H1 (cell line): ENCODE measurements around the gene ARFGEF3. TPM values are rescaled to one million over a fixed set of nuclear protein-coding genes. Genes with fewer than 3 reads are reported as not detected.

Experiments
- CTCF ChIA-PET: fragments of 300-600 bp; sonication (Branson Sonifier 250); formaldehyde crosslinking; loops from one replicate; lab custom pipeline; 2021; ENCODE audit not compliant: partially characterized antibody; lab: Charles Lee
- POLR2A ChIA-PET: fragments of 300-600 bp; sonication (Branson Sonifier 250); formaldehyde crosslinking; loops from one replicate; lab custom pipeline; 2021; ENCODE audit warnings: inconsistent platforms; ENCODE audit not compliant: partially characterized antibody; lab: Charles Lee
- DNase-seq, 2 experiments: peaks; one replicate each; pipeline versions ENCODE4 v3.0.0 to v3.0.0-alpha.2; 2010 to 2022; ENCODE audit warnings: low spot score in 2 of 2, low read depth in 1 of 2, mixed read lengths in 1 of 2
- FAIRE-seq: peaks from 2 replicates; lab custom pipeline; 2011; peaks lifted over from hg19 to GRCh38; lab: Jason Lieb, UNC
- H2AFZ ChIP-seq: 2 replicates; pipeline ENCODE4 v1.8.1; 2012; ENCODE audit warnings: low read length, inconsistent platforms
- H2AK5ac ChIP-seq: 2 replicates; pipeline ENCODE4 v1.6.1; 2013; ENCODE audit warnings: low read depth, low read length
- H2BK120ac ChIP-seq: replicated peaks from 2 replicates; pipeline ENCODE3; 2013; ENCODE audit warnings: low read depth, low read length, inconsistent platforms
- H2BK12ac ChIP-seq: 2 replicates; pipeline ENCODE4 v1.6.1; 2013; ENCODE audit warnings: low read depth, low read length
- H2BK15ac ChIP-seq: 2 replicates; pipeline ENCODE4 v1.6.1; 2013; ENCODE audit warnings: low read length
- H2BK20ac ChIP-seq: 2 replicates; pipeline ENCODE4 v1.6.1; 2013; ENCODE audit warnings: low read length
- H2BK5ac ChIP-seq: 2 replicates; pipeline ENCODE4 v1.6.1; 2013; ENCODE audit warnings: low read depth, low read length
- H3K14ac ChIP-seq: 2 replicates; pipeline ENCODE4 v1.6.1; 2013; ENCODE audit warnings: inconsistent platforms; ENCODE audit not compliant: insufficient read length
- H3K18ac ChIP-seq: 2 replicates; pipeline ENCODE4 v1.6.1; 2013; ENCODE audit warnings: low read length; ENCODE audit errors: extremely low read depth
- H3K23ac ChIP-seq: 2 replicates; pipeline ENCODE4 v1.6.1; 2013; ENCODE audit warnings: inconsistent platforms; ENCODE audit not compliant: insufficient read length
- H3K23me2 ChIP-seq: 2 replicates; pipeline ENCODE4 v1.6.1; 2013; ENCODE audit warnings: low read depth, low read length
- H3K27ac ChIP-seq: 2 replicates; pipeline ENCODE4 v1.6.1; 2011; ENCODE audit warnings: low read depth, low read length, inconsistent platforms
- H3K27me3 ChIP-seq, 4 experiments: replicated peaks in 1 of 4; 1 replicate in 1 of 4; 2 replicates in 3 of 4; pipeline versions ENCODE4 v1.6.1 to v1.8.1; 2011 to 2013; ENCODE audit warnings: low read length in 3 of 4, mild to moderate bottlenecking in 3 of 4, inconsistent platforms in 2 of 4, mixed read lengths in 2 of 4, moderate library complexity in 1 of 4; ENCODE audit not compliant: control insufficient read depth in 3 of 4, insufficient read depth in 3 of 4; ENCODE audit errors: extremely low read depth in 1 of 4
- H3K36me3 ChIP-seq, 4 experiments: 2 replicates each; pipeline versions ENCODE4 v1.6.1 to v1.8.1; 2011 to 2013; ENCODE audit warnings: mild to moderate bottlenecking in 4 of 4, low read length in 3 of 4, moderate library complexity in 2 of 4, control low read depth in 1 of 4, inconsistent platforms in 1 of 4; ENCODE audit not compliant: insufficient read depth in 4 of 4, control insufficient read depth in 2 of 4
- H3K4ac ChIP-seq: replicated peaks from 2 replicates; pipeline ENCODE3; 2013; ENCODE audit warnings: low read length, low read depth, mixed read lengths, inconsistent platforms; ENCODE audit not compliant: insufficient read length
- H3K4me1 ChIP-seq, 4 experiments: replicated peaks in 1 of 4; 1 replicate in 1 of 4; 2 replicates in 3 of 4; pipeline versions ENCODE4 v1.6.1 to v1.8.1; 2011 to 2013; ENCODE audit warnings: low read length in 3 of 4, inconsistent platforms in 2 of 4, mixed read lengths in 1 of 4; ENCODE audit not compliant: insufficient read depth in 4 of 4, control insufficient read depth in 3 of 4
- H3K4me2 ChIP-seq, 2 experiments: 2 replicates each; pipeline versions ENCODE4 v1.6.1 to v1.8.1; 2011 to 2013; ENCODE audit warnings: low read depth in 2 of 2, low read length in 2 of 2, control low read depth in 1 of 2, inconsistent platforms in 1 of 2, mild to moderate bottlenecking in 1 of 2; ENCODE audit not compliant: insufficient read depth in 1 of 2
- H3K4me3 ChIP-seq, 4 experiments: fragments of 200-600, 300-600 bp in 1 of 4; sonication (generic), shearing (Covaris generic), sonication (Bioruptor Twin) in 1 of 4; 2 replicates each; pipeline versions ENCODE4 v1.5.1 to v1.8.1; 2011 to 2016; ENCODE audit warnings: low read length in 4 of 4, low read depth in 3 of 4, control low read depth in 2 of 4, inconsistent platforms in 2 of 4, mild to moderate bottlenecking in 2 of 4, mixed read lengths in 1 of 4, moderate library complexity in 1 of 4; ENCODE audit not compliant: insufficient read depth in 2 of 4; ENCODE audit errors: extremely low read depth in 1 of 4
- H3K56ac ChIP-seq: replicated peaks from 2 replicates; pipeline ENCODE3; 2013; ENCODE audit warnings: low read depth, mild to moderate bottlenecking, mixed read lengths, low read length, inconsistent platforms; ENCODE audit not compliant: insufficient read length
- H3K79me1 ChIP-seq: 2 replicates; pipeline ENCODE4 v1.6.1; 2013; ENCODE audit warnings: low read depth, low read length, control low read depth
- H3K79me2 ChIP-seq, 2 experiments: 2 replicates each; pipeline versions ENCODE4 v1.6.1 to v1.8.1; 2012 to 2013; ENCODE audit warnings: low read length in 2 of 2, mild to moderate bottlenecking in 2 of 2, inconsistent platforms in 1 of 2; ENCODE audit not compliant: insufficient read depth in 2 of 2, control insufficient read depth in 1 of 2
- H3K9ac ChIP-seq, 4 experiments: replicated peaks in 1 of 4; 1 replicate in 1 of 4; 2 replicates in 3 of 4; pipeline versions ENCODE4 v1.6.1 to v1.8.1; 2011 to 2013; ENCODE audit warnings: low read depth in 3 of 4, low read length in 3 of 4, control low read depth in 2 of 4, mild to moderate bottlenecking in 2 of 4, moderate library complexity in 2 of 4, inconsistent platforms in 1 of 4; ENCODE audit errors: extremely low read depth in 1 of 4
- H3K9me3 ChIP-seq, 2 experiments: 2 replicates each; pipeline versions ENCODE4 v1.6.1 to v1.8.1; 2012 to 2013; ENCODE audit warnings: mild to moderate bottlenecking in 2 of 2, moderate library complexity in 2 of 2, control low read depth in 1 of 2, inconsistent platforms in 1 of 2, low read depth in 1 of 2, low read length in 1 of 2, mixed read lengths in 1 of 2; ENCODE audit not compliant: insufficient read depth in 2 of 2
- H4K20me1 ChIP-seq, 2 experiments: replicated peaks in 1 of 2; 2 replicates each; pipeline versions ENCODE3 to v1.8.1; 2011 to 2013; ENCODE audit warnings: inconsistent platforms in 2 of 2, low read length in 2 of 2, mild to moderate bottlenecking in 1 of 2; ENCODE audit not compliant: insufficient read depth in 2 of 2, control insufficient read depth in 1 of 2
- H4K5ac ChIP-seq: 2 replicates; pipeline ENCODE4 v1.6.1; 2013; ENCODE audit warnings: low read length, low read depth, mixed read lengths, inconsistent platforms; ENCODE audit not compliant: insufficient read length
- H4K8ac ChIP-seq: 2 replicates; pipeline ENCODE4 v1.8.0; 2013; ENCODE audit warnings: mild to moderate bottlenecking, moderate library complexity, low read length, inconsistent platforms; ENCODE audit not compliant: insufficient read depth; ENCODE audit errors: extremely low read depth
- H4K91ac ChIP-seq: replicated peaks from 2 replicates; pipeline ENCODE3; 2013; ENCODE audit warnings: low read length, mixed read lengths, inconsistent platforms; ENCODE audit not compliant: insufficient read length
- WGBS, 2 experiments: shearing (Covaris generic) in 1 of 2; methylation state at CpG; one replicate each; pipeline versions ENCODE4 v1.1.6 to v1.1.7; 2013 to 2015; ENCODE audit warnings: low lambda C conversion rate in 2 of 2, mixed read lengths in 2 of 2, inconsistent platforms in 1 of 2, low coverage in 1 of 2, missing lambda C conversion rate in 1 of 2; ENCODE audit not compliant: insufficient replicate concordance in 2 of 2, insufficient coverage in 1 of 2, insufficient read length in 1 of 2; ENCODE audit errors: extremely low coverage in 1 of 2, missing lambda C conversion rate in 1 of 2; 5-methylcytosine and 5-hydroxymethylcytosine counted together
- polyA plus RNA-seq, 7 experiments: library from polyadenylated mRNA; depleted of rRNA in 3 of 7; stranded (reverse) in 5 of 7; unstranded in 2 of 7; fragments of >200 nt in 5 of 7; fragments of 200-250 nt in 2 of 7; gene quantifications; 1 replicate in 5 of 7; 2 replicates in 1 of 7; 4 replicates in 1 of 7; pipeline versions ENCODE4 v1.2.1 to v1.2.3, GENCODE V29; 2011 to 2013; ENCODE audit warnings: missing spikeins in 2 of 7, mixed read lengths in 2 of 7
- total RNA-seq: library from RNA; stranded (reverse); fragmentation: NEBNext Ultra II Directional; extraction: Animal tissue kit (Norgen Biotek cat#: 25700); gene quantifications from 2 replicates; pipeline ENCODE4 v1.2.1, GENCODE V29; 2021

Gene ARFGEF3
- total and polyA plus RNA-seq, 2 of the 8 experiments (the other 6 are each of a cell fraction or from before 2014, with no cell fraction given), result 5.8 to 23.2 TPM

DNA sequence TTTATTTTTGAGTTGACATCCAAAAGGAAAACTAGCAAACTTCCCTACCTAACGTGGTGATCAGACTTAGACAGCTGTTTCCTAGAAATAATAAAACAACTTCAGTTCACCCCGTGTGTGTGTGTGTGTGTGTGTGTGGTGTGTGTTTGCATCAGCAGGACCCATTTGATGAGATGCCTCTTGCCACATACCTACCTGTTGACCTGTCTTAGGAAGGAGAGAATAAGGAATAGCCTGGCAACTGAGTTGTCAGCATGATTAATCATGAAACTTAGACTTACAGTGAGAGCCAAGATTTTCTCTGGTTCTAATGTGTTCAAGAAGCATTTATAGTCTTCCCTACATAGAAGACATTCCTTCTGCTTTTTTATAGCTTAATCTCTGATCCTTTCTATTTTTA, 72.6 kb downstream of the ARFGEF3 start:
- Histone ChIP-seq H3K4me3 (no peak overlapping the region), H2BK20ac (no peak overlapping the region), H3K56ac (no peak overlapping the region), H2BK120ac (no peak overlapping the region), H3K4ac (no peak overlapping the region), H2BK15ac (no peak overlapping the region), H3K23me2 (no peaks in the 10 kb centered on the region), H3K9me3 (no peaks in the 10 kb centered on the region), H3K4me1 (no peaks in the 10 kb centered on the region; a peak in 1 of 7 replicates), H3K79me1 (no peaks in the 10 kb centered on the region), H3K27me3 (no peaks in the 10 kb centered on the region), H4K5ac (no peak overlapping the region), H3K79me2 (no peaks in the 10 kb centered on the region), H3K14ac (no peak overlapping the region), H2AK5ac (no peak overlapping the region), H4K8ac (no peak overlapping the region), H4K91ac (no peak overlapping the region), H4K20me1 (no peaks in the 10 kb centered on the region), H3K36me3 (0 out of 8 replicates have a peak, but pooled peaks cover 0 to 3% (median 0%) of the 10 kb centered on the region in 4 experiments), H3K27ac (no peak overlapping the region), H3K18ac (no peak overlapping the region), H2BK12ac (no peak overlapping the region), H2BK5ac (no peak overlapping the region), H3K4me2 (no peak overlapping the region), H3K23ac (no peak overlapping the region), H3K9ac (no peak overlapping the region), H2AFZ (no peak overlapping the region)
- FAIRE-seq (no peak), DNase-seq (no peak)
- WGBS, 2 experiments, result 85% methylated on average over 2 of the region's 2 CpGs; no CpG with 5 or more reads in 1 of the 2 experiments
- ChIA-PET CTCF (interaction anchor here (0.9 to 2.4 kb wide), 2 partner anchors 23 to 532 kb away, joined by 3 to 7 read pairs; no protein-coding TSS in a partner anchor), POLR2A (no interaction called here)
